ENCODE results near the gene SLC22A15.

- no peak for TF ChIP-seq EZH2phosphoT487 (IDR thresholded peaks at IDR 0.05; ENCODE audit: borderline replicate concordance, low read length)
- TF ChIP-seq, protein P1, sequence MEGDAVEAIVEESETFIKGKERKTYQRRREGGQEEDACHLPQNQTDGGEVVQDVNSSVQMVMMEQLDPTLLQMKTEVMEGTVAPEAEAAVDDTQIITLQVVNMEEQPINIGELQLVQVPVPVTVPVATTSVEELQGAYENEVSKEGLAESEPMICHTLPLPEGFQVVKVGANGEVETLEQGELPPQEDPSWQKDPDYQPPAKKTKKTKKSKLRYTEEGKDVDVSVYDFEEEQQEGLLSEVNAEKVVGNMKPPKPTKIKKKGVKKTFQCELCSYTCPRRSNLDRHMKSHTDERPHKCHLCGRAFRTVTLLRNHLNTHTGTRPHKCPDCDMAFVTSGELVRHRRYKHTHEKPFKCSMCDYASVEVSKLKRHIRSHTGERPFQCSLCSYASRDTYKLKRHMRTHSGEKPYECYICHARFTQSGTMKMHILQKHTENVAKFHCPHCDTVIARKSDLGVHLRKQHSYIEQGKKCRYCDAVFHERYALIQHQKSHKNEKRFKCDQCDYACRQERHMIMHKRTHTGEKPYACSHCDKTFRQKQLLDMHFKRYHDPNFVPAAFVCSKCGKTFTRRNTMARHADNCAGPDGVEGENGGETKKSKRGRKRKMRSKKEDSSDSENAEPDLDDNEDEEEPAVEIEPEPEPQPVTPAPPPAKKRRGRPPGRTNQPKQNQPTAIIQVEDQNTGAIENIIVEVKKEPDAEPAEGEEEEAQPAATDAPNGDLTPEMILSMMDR (conservative IDR thresholded peaks at IDR 0.05; ENCODE audit: low read depth, low read length), result no peak
These were observed 100.5 kb downstream of the SLC22A15 start for GRCh38 chr1:116076831-116077230.

Measured in PC-3 (cell line).